GM18511 (cell line): Measurements from ENCODE around the gene KCNJ14.

ENCODE experiments used
- ATAC-seq: cut with Tn5 transposase; IDR thresholded peaks from one replicate; pipeline ENCODE4 v1.9.1; 2021; ENCODE audit warnings: mild to moderate bottlenecking, moderate library complexity; ENCODE audit not compliant: unreplicated experiment

Gene KCNJ14

DNA sequence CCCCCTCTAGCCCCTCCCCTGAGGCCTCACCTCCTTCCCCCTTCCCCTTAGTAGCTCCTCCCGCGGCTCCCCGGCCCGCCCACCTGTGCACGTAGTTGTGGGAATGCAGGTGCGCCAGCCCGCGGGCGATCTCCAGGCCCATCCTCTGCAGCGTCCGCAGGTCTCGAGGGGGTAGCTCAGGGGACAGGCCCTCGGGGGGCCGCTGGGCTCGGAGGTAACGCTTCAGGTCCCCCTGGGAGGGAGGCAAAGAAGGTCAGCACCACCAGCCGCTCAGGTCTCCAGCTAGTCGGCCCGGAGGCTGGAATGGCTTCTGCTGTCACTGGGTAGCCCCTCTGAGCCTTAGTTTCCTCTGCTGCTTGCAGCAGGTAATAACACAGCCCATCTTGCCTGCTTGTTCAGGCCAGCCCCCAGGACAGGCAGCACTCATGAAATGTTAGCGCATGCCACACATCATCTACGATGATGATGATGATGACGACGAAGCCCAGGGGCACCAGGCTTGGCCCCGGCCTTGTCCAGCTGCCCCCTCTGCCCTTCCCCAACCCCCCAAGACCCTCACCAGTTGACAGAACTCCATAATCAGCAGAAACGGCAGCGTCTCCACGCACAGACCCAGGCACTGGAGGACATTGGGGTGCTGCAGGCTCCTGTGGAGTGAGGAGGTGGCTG is 47.1 kb downstream of the KCNJ14 start:
- ATAC-seq, result no peak

DNA sequence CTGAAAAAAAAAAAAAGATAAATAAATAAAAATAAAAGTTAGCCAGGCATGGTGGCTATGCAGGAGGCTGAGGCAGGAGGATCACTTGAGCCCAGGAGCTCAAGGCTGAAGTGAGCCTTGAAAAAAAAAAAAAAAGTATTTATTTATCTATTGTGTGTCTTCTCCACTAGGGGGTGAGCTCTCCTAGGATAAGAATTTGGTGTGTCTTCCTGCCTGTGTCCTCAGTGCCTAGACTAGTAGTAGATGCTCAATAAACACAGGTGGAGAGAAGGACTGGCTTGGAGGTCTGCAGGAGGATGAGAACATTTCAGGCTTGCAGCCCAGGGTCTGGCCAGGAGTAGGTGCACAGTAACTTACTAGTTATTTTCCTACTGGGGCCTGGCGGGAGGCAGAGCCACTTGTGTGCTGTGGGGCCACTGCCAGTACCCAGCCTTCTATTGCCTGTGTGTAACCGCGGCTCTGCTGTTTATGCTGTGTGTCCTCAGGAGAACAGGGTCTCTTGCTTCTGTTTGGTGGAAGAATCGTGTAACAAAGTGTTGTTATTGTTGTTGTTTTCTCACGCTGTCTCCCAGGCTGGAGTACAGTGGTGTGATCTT is 50.9 kb downstream of the KCNJ14 start:
- ATAC-seq, result no peak

DNA sequence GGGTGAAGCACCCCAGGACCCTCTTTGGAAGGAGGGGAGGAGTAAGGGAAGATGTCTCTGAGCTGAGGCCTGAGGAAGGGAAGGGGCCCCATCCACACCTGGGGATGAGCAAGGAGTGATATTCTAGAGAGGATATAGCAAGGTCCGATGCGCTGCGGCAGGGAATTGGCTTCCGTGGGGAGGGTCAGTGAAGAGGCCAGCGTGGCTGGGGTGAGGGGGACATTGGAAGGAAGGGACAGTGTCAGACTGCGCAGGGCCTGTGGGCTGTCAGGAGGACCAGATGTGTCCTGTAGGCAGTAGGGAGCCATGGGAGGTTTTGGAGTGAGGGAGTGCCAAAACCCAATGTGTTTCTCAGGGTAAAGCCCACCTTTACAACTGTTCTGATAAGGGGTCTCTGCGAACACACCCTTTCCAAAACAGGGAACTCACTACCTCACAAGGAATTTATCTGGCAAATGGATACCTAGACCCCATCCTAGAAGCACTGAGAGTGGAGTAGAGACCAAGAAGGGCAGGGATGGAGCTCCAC is 52.6 kb downstream of the KCNJ14 start:
- ATAC-seq, result no peak

DNA sequence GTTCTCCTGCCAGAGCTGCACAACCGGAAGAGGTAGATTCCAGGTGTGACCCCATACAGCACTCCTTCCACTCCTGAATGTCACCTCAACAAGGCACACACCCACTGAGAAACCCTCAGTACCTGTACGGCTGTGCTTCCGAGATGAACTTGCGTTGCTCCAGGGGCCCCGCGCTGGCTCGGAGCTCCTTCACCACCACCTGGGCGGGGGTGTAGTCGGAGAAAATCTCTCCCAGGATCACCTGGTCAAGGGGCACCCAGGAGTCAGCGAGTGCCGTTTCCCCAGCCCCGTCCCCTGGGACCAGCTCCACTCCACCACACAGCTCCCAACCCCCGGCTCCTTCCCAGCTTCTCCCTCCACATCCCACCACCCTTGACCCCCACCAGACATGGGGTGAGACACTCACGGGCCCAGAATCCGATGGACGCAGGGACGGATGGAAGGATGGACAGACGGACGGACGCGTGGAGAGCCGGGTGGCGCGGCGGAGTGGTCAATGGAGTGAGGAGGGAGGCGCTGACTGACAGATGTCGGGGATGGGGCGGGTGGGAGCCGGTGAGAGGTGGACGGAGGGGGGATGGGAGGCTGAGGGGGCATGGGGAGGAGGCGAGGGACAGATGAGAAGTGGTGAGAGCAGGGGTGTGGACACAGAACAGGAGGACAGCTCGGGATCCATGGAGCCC is 53.5 kb downstream of the KCNJ14 start:
- ATAC-seq, result no peak

DNA sequence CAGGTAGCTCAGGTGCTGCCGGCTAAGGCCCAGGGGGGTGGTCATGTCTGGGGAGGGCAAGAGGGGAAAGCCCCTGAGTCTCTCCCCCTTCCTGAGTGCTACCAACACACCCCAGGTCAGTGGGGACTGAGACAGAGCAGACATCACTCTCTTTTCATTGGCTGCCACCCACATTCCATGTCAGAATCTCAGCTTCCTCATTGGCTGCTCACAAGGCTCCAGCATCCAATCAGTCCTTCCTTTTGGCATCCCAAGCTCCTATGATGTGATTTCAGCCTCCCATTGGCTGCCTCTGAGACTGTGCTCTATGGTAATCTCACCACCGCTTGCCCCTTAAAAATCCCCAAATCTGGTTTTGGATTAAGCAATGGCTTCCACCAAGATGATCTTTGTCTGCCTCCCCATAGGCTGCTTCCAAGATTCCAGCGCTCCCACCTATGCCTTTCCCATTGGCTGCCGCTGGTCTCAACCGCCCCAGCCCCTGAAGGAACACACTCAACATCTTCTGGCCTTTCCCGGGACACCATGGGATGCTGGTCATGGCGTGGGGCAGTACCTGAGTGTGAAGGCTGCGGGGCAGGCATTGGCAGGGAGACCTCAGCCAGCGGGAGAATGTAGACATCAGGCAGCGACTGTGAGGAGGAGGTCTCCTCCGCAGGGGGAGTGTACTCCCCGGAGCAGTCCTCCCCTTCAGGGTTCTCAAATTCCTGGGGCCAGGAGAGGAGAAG is 54.3 kb downstream of the KCNJ14 start:
- ATAC-seq, result no peak

DNA sequence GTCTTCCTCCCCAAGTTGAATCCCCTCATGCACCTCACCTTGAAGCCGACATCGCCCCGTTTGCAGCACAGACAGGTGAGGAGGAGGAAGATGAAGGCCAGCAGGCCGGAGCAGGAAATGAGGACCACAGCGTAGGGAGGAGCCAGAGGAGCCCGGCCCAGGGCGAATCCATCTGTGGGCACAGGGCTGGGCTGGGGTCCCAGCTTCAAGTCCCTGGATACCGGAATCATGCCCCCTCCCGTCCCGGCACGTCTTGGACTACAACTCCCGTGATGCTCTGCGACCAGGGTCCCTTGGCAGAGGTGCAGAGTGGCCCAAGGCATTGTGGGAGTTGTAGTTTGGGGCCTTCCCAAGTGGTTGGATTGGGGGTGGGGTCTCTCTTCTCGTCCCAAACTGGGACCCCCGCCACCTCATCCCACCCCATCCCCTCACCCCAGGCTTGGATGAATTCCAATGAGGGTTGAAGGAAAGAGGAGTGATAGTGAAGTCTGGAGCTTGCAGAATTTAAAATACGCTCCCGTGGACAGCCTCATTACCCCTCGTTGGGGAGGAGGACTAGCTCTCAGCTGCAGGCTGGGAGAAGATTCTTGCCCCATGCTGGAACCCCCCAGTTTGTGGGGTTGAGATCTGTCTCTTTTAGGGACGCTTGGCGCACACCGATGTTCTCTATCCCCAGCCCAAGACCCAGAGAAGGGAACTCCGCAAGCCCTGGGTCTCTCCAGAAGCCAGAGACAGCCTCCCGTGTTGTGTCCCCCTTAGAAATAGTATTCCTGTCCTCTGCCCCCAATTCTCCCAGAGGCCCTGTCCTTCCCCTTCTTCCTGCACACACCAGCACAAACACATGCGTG is 55.3 kb downstream of the KCNJ14 start:
- no peak for ATAC-seq

DNA sequence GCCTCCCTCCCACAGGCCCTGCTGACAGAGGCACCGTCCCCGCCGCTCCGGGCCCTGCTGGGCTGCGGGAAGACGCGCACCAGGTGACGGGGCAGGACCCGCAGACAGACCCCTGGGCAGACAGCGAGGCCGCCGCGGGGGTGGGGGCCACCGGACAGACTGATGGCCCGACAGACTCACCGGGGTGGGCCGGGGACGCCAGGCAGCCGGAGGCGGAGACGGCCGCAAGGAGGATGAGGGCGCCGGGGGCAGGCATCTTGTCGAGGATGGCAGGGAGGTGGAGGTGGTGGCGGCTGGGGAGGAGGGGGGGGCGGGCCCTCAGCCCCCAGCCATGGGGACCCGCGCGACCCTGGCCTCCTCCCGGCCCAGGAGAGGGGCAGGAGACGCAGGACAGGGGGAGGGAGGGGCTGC is 56.0 kb downstream of the KCNJ14 start:
- no peak for ATAC-seq

DNA sequence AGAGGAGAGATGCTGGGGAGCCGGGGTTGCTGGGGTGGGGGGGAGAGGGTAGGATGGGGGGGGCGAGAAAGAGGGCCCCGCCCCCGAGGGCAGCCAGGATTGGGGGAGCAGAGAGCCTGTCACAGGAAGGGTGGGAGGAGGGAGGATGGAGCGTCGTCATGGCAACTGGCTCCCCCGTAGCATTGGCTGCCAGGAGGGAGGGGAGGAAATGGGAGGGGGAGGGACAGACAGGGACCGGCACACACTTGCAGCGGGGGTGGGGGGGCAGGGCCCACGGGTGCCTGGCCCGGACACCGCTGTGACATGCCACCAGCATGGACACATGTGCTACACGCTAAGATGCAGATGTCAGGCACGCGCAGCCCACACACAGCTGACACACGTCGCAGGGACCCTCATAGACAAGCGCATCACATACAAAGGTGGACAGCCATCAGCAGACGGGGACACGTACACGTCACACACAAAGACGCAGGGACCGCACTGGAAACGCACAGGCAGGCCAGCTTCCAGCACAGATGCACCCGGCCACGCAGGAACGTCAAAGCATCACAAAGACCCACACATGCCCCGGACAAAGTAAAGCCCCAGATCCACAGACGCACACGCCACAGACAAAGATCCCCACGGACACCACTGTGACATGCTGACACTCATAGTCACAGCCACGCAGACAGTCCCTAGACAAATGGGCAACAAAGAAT is 56.6 kb downstream of the KCNJ14 start, which contains the start of gene LMTK3:
TSS of gene LMTK3 (minus strand) at position 36 of the 704 bp plus-strand sequence. CDS start 259 bp downstream, outside the sequence.
- no peak for ATAC-seq

DNA sequence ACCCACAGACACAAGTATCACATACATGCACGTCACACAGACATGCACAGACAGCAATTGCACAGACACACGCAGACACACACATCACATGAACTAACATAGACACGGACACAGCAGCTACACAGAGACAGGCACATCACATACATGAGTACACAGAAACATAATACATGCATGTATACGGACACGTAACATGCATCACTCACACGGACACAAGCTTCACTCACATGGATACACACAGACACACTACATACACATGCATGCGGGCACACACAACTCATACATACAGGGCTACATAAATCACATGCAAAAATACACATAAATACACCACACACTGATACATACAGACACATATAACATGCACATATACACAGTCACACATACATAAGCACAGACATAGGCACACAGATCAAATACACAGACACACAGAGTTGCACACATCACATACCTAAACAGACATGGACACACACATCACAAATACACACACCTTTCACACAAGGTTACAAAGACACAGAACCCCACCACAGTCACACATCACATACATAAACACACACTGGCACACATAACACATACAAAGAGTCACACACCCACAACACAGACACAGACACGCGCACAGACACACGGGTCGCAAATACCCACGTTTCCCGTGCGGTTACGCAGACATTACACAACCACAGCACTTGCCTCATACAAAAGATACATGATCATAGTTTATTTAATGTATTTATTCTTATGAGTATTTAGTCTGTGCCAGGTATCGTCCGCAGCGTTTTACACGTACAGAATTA is 57.3 kb downstream of the KCNJ14 start:
- ATAC-seq, result no peak

DNA sequence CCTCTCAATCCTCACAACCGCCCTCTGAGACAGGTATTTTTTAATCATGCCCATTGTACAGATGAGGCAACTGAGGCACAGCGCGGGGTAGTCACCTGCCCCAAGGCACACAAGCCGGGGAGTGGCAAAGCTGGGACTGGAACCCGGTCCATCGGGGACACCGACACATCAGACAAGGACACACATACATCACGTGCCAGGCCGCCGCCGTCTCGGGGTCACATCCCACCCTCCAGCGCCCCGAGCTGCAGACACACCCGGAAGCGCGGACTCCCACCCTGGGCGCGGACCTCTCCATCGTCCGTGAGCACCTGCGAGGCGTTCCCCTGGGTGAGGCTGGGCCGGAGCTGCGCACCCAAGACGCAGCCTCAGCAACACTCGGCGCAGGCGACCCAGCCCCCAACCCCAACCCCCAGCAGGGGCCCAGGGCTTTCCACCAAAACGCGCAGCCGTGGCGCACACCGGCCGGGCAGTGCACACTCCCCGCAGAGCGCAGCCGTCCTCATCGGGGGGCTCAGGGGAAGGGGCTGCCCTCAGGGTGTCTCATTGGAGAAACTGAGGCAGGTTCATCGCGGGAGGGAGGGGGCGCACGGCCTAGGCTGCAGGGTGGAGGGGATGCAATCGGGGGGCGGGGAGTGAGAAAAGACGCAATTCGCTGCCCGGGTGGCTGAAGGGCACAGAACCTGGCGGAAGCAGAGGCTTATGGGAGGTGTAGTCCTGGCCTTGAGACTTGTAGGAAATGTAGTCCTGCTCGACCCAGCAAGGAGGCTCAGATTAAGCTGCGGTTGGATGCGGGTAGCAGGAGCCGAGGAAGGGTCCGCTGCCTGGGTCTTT is 58.1 kb downstream of the KCNJ14 start:
- ATAC-seq, result peak; percentile 63

DNA sequence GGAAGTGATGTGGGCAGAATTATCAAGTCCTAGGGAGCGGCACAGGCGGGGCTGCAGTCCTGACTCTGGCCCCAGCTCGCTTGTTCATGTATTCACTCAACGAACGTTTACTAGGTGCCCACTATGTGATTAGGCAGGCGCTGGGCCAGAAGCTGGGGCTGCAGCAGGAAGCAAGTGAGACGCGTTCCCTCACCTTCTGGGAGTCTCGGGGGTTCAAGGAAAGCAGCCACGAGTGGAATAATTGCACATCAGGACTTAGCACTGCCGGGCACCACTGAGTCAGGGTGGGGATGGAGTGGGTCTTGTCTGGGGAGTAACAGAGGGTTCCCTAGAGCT is 58.7 kb downstream of the KCNJ14 start:
- ATAC-seq, result no peak

DNA sequence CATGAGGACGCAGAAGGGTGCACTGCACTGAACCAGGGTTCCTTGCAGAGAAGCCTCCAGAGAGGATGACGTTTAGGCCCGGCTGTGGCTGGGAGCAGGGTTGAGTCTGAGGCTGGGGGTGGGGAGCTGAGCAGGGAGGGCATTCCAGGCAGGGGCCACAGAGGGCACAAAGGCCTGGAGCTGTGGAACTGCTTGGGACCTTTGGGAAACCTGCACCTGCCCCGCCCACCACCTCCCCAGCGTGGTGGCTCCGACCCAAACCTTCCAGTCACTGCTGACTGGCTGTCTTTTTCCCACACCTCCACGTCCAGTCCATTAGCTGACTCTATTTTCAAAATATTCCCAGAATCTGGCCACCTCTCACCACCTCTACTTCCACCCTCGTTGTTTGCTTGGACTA is 61.2 kb downstream of the KCNJ14 start:
- no peak for ATAC-seq
